HG03139 (cell line): ENCODE results near the gene EIF3M.

Experiments
- ATAC-seq: cut with Tn5 transposase; IDR thresholded peaks from one replicate; pipeline ENCODE4 v1.9.1; 2021; ENCODE audit not compliant: unreplicated experiment

Gene EIF3M

DNA sequence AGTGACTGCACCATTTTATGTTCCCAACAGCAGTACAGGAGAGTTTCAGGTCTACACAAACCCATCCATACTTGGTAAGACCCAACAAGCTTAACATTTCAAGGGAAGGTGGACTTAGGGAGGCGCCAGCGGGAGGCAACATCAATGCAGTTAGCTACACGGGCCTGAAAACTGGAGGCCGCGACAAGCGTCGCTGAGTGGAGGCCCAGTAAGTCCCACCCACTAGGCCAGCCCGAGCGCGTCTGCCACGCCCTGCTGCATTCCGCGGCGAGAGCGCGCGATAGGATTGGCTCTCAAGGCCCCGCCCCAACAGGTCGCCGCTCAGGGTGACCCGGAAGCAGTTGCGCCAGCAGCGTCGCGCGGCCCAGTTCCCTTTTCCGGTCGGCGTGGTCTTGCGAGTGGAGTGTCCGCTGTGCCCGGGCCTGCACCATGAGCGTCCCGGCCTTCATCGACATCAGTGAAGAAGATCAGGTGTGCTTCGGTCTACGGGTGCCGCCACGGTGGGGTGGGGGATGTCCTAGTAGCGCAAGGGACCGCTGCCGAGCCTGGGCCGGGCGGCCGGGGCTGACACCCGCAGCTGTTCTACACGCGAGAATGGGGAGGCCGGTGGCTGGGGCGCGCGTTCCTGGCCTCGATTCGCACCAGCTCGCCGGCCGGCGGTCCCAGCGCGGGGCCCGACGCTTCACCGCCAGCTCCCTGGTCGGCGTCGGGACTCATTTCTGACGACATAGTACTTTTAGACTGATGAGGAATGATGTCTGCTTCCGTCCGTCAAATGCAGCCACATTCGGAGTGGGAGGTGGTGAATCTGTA is at the start of gene EIF3M:
TSS of gene EIF3M (plus strand) at position 373 of the 813 bp plus-strand sequence. CDS start at position 430, 57 bp downstream.
- peak; percentile 98 for ATAC-seq

DNA sequence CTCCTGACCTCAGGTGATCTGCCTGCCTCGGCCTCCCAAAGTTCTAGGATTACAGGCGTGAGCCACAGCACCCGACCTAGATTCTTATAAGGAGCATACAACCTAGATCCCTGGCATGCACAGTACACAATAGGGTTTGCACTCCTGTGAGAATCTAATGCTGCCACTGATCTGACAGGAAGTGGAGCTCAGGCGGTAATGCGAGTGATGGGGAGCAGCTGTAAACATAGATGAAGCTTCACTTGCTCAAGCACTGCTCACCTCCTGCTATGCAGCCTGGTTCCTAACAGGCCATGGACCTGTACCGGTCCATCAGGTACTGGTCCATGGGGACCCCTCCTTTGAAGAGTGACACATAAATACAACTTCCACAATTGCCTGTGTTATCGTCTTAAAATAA is 44.8 kb upstream of the EIF3M start:
- ATAC-seq = no peak

DNA sequence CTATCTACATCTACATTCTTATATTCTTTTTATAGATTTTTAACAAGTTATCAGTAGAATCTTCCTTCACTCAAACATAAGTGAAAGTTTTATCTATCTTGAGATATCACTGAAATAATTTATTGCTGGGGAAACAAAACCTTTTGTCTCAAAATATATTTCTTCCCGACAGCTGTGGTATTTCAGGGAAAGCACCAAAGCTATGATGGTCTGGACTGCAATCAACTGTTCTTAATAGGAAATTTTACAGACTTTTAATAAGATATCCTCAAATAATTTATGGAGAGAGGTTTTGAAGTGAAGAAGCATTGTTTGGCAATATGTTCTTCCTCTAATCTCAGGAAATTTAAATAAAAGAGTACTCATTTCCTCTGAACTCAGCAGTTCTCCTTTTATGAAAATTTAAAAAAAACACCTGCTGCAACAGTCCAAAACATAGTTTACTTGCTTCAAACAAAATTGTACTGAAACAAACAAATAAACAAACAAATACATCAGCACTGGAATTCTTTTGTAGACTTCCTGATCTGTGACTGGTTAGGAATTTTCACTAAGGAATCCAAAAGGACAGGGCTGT is 33.9 kb upstream of the EIF3M start:
- ATAC-seq = no peak

- ATAC-seq = no peak
Observed at GRCh38 chr11:32550207-32550606, 33.4 kb upstream of the EIF3M start.

GRCh38 chr11:32555091-32555490 is 28.5 kb upstream of the EIF3M start:
- no peak for ATAC-seq

GRCh38 chr11:32555895-32556294 is 27.7 kb upstream of the EIF3M start:
- no peak for ATAC-seq

DNA sequence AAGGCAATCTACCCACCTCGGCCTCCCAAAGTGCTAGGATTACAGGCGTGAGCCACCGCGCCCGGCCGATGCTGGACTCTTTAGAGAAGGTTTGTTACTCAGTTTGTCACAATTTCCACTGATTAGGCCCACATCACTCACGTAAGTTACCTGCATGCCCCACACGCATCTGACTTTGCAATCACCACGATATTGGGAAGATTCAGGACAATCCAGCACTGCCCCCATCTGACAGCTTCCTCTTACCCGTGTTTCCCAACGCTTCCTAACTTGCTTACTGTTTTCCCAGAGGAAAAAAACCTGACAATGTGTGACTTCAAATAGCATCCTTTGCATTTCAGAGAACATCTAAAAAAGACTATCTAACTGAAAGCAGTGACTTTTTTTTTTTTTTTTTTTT is 21.8 kb upstream of the EIF3M start:
- no peak for ATAC-seq

GRCh38 chr11:32562839-32563599 is 20.6 kb upstream of the EIF3M start:
- ATAC-seq = no peak

DNA sequence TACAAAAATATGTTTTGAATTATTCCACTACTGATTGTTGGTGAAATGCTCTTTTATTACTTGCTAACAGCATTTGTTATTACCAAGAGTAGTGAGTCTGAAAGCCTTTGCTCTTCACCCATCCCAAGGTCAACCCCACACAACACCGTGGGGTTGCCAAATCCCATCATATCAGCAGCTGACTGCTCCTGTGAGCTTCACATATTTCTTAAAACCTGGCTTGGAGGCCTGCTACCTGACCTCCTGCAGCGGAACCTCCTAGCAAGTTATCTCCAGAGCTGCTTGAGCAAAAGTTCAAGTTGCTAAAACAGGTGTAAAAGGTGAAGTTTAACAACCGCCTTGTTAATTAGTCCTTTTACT is 20.1 kb upstream of the EIF3M start:
- no peak for ATAC-seq

GRCh38 chr11:32566517-32566916 is 17.1 kb upstream of the EIF3M start:
- ATAC-seq = no peak

- ATAC-seq = no peak
Observed at GRCh38 chr11:32567154-32567553, 16.5 kb upstream of the EIF3M start.

DNA sequence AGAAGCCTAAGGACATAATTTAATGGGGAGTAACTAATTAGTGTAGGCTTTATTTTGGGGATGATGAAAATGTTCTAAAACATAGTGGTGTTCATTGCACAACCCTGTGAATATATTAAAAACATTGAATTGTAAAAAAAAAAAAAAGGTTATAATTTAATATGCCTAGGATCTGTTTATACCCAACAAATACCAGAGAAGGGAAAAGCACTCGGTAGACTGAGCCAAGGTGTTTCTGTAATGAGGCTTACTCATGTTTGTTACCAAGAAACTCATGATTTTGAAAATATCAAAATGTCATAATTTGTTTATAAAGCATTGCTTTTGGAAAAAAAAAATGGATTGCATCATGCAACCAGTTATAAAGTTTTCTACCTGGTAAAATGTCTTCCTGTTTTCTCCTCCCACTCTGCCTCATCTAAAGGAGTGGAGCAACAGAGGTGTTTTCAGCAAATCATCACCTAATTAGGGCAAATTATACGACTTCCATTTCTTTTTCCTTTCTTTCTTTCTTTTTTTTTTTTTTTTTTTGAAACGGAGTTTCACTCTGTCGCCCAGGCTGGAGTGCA is 14.2 kb upstream of the EIF3M start:
- no peak for ATAC-seq

GRCh38 chr11:32571039-32571438 is 12.6 kb upstream of the EIF3M start:
- no peak for ATAC-seq

GRCh38 chr11:32573228-32573627 is 10.4 kb upstream of the EIF3M start:
- no peak for ATAC-seq

DNA sequence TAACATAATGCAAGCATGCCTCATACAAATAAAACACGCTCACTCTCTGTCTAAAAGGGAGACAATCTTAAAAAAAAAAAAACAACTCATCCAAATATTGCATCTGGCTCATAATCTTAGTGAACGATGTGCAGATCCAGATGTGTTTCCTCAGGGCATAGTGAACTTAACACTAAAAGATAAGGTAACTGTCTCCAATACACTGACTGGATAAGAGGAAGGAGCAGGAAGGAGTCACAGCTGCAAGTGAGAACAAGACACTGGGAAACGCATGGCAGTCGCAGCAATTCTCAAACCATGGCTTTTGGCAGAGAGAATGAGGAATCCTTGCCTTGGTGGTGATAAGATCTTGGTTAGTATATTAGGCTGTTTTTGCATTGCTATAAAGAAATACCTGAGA is 9.2 kb upstream of the EIF3M start:
- ATAC-seq = no peak

DNA sequence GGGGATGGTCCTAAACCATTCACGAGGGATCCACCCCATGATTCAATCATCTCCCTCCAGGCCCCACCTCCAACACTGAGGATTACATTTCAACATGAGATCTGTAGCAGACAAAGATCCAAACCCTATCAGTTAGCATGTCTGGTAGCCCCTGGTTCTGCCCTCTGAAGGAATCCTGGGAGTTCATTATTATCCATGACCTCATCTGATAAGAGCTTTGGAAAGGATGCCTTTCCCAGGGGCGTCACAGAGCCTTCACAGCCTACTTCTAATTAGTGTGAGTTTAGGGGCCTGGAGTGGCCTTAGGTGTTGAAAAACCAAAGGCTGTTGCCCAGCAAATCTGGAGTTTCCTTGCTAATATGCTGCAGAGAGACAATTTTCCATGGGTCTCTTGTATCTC is 8.6 kb upstream of the EIF3M start:
- ATAC-seq = no peak

DNA sequence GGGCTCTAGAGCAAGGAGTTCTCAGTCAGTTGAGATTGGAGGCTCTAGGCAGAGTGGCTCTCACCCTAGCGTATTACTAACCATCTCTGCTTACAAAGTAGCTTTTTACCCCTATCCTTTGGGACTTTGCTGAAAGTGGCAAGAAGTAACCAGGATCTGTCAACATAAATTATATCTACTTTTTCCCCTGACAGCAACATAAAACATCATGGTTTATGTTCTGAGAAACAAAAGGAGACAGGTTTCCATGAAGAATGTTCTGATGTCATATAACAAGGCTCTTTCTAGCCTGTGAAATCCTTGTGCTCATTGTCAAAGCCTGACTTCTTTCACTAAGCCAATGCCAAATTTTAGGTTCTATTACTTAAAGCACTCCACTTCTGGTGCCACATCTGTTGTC is 7.2 kb upstream of the EIF3M start:
- ATAC-seq = no peak

DNA sequence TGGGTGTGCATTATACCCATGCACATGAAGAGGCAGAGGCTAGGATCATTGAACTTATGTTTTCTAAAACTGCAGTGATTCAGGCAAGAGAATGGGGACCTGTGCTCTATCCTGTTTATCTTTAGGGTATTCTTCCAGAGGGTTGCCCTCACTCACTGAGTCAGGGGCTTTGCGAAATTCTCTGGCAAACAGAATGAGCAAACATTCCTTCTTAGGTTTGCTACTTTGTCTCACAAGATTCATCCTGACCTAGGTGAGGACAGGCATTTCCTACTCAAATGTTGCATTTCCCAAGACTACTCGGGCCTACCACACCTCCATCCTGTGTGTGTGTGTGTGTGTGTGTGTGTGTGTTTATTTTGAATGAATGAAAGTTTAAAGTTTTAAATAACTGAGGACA is 2.7 kb upstream of the EIF3M start:
- no peak for ATAC-seq

GRCh38 chr11:32581556-32581955 is 2.1 kb upstream of the EIF3M start:
- ATAC-seq = no peak

DNA sequence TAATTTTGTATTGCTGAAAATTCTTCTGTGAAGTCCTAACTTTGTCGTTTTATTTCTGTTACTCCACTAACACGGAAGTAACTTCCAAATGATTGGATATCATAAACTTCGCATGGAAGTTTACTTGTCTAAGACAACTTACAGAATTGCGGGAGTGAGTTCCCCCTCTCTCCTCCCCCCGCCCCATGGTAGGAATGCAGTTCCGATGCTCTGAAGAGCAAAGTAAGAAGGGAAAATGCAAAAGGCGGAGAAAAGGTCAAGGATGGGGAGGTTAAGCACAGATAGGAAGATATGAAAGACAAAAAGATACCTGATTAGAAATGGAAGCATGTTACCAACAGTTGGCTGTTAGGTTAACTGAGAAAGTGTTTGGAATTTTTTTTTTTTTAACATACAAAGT is 1.3 kb downstream of the EIF3M start:
- no peak for ATAC-seq

DNA sequence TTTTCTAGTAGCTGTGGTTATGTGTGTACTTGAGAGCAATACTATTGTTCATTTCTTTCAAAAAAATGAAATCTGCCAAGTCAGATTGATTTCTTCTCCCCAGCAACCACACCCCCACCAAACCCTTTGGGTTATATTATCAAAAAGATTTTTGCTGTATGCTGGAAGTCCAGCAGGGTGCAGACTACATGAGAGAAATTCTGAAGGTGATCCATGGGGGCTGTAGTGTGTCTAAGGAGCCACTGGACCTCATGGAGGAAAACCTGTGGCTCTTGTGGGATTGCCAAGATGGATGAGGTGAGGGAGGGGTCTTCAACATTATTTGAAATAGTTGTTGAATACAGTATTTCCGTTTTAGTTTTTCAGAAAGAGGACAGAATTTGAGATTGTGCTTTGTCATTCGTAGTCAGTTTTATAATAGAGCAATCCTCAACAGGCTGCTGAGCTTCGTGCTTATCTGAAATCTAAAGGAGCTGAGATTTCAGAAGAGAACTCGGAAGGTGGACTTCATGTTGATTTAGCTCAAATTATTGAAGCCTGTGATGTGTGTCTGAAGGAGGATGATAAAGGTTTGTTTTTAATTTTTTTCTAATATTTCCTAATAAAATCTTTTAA is 3.1 kb downstream of the EIF3M start:
- no peak for ATAC-seq
